ENCODE data around the gene LRRC53. TPM values are rescaled to one million over a fixed set of nuclear protein-coding genes. Genes with fewer than 3 reads are reported as not detected.
A peak's percentile ranks its signal among the peaks of the same experiment; 100 is the strongest.

LRRC53 gene
- total RNA-seq, 5 donors from 2014 or later (not counting 1 experiment from before 2014, with no cell fraction given) = not detected

DNA sequence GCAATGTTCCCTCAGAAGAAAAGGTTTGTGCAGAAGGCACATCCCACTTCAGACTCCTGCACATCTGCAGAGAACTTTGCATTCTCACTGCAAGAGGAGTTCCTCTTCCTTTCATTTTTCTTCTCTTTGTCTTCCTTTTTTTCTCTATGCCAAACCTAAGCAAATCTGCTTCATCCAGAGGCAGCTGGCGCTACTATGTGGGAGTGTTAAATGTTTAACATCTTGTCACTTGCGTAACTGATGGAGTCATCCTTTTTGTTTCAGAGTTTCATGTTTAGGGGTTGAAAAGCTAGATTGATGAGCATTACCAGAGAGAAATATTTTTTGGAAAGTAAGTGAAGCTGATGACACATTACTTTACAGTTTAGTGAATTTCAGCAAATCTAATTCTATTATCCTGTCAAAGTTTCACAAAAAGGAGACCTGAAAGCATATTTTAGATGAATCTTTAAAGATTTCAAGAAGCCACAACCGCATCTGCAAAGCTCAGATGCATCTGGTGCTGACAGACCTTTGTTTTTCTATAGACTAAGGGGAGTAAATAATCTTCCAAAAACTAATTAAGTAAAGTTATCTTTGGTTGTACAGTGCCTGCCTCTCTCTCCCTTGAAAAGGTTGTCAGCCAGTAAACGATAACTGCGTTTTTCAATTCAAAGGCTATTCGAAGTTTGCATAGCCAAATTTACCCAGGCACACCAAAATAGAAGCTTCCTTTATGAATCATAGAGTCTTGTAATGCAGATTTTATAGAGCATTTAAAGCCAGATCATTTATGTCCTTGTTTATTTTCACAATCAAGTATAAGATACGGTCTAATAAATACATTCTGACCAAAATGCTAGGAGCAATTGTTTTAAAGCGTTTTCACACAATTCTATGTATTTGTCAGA is 1.2 kb upstream of the LRRC53 start:
- Histone ChIP-seq H3K9me3 (no peaks in the 10 kb centered on the region), H3K4me3 (ENCODE audit: control insufficient read depth in 1 of 2, extremely low read depth in 1 of 2, low read length in 1 of 2) (no peak overlapping the region), H3K27me3 (replicated peaks in 1 of 2; ENCODE audit: control insufficient read depth in 2 of 2, extremely low read depth in 1 of 2, insufficient read depth in 2 of 2, low read length in 1 of 2) (no peaks in the 10 kb centered on the region), H3K4me1 (ENCODE audit: control insufficient read depth in 1 of 2, extremely low read depth in 1 of 2, insufficient read depth in 2 of 2, low read length in 2 of 2) (no peaks in the 10 kb centered on the region), H3K36me3 (ENCODE audit: control insufficient read depth in 2 of 2, extremely low read depth in 1 of 2, insufficient read depth in 1 of 2, low read length in 1 of 2) (no peaks in the 10 kb centered on the region), H3K27ac (ENCODE audit: low read length) (no peak overlapping the region)
- ATAC-seq (replicated peaks in 1 of 4) (no peak), DNase-seq (no peak)
- Mint-ChIP-seq H3K27ac (no peak overlapping the region), H3K4me3 (no peak overlapping the region), H3K36me3 (no peaks in the 10 kb centered on the region), H3K27me3 (no peaks in the 10 kb centered on the region), H3K4me1 (no peaks in the 10 kb centered on the region), H3K9me3 (peaks cover 0 to 3% (median 0%) of the 10 kb centered on the region in 3 donors)
- CTCF ChIA-PET = interaction anchor here in 1 of 2 donors (1.1 kb wide), 1 partner anchor 10 kb away, joined by 3 read pairs; no protein-coding TSS in a partner anchor
- POLR2A ChIA-PET = interaction anchor here in 1 of 2 donors (0.6 kb wide), 1 partner anchor 189 kb away, joined by 3 read pairs; no protein-coding TSS in a partner anchor
- no CpG with 5 or more reads among the region's 8 CpGs for WGBS (ENCODE audit: insufficient coverage)

DNA sequence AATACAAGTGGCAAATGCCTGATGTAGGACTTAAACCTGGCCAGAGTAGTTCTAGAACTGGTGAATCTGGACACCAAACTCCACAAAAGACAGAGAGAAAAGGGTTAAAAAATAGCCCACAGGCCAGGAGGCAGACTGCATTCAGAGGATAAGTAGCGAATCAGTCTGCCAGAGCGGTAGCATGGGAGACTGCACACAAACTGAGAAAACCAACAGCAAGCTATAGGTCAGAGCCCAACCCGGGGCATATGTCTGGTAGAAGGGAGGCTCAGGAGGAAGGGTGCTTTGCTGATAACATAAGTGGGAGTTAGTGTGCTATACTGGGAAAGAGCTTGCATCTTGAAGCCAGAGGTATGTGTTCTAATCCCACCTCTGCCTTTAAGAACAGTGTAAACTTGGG is 4.0 kb downstream of the LRRC53 start:
- DNase-seq (no peak), ATAC-seq (replicated peaks in 1 of 4) (no peak)
- Mint-ChIP-seq H3K27me3 (no peaks in the 10 kb centered on the region), H3K4me1 (peaks cover 0 to 2% (median 0%) of the 10 kb centered on the region in 3 donors), H3K9me3 (peaks cover 0 to 3% (median 0%) of the 10 kb centered on the region in 3 donors), H3K36me3 (no peaks in the 10 kb centered on the region), H3K27ac (no peak overlapping the region), H3K4me3 (no peak overlapping the region)
- H3K27me3 ChIP-seq (replicated peaks in 1 of 2; ENCODE audit: control insufficient read depth in 2 of 2, extremely low read depth in 1 of 2, insufficient read depth in 2 of 2, low read length in 1 of 2) = no peaks in the 10 kb centered on the region
- no peaks in the 10 kb centered on the region for H3K36me3 ChIP-seq (ENCODE audit: control insufficient read depth in 2 of 2, extremely low read depth in 1 of 2, insufficient read depth in 1 of 2, low read length in 1 of 2)
- H3K4me1 ChIP-seq (ENCODE audit: control insufficient read depth in 1 of 2, extremely low read depth in 1 of 2, insufficient read depth in 2 of 2, low read length in 2 of 2) = no peaks in the 10 kb centered on the region
- no peak overlapping the region for H3K4me3 ChIP-seq (ENCODE audit: control insufficient read depth in 1 of 2, extremely low read depth in 1 of 2, low read length in 1 of 2)
- H3K9me3 ChIP-seq = no peaks in the 10 kb centered on the region
- WGBS (ENCODE audit: insufficient coverage) = 37% methylated on average over 3 of the region's 3 CpGs
- CTCF ChIA-PET = no interaction called here
- H3K27ac ChIP-seq (ENCODE audit: low read length) = no peak overlapping the region
- POLR2A ChIA-PET = no interaction called here

DNA sequence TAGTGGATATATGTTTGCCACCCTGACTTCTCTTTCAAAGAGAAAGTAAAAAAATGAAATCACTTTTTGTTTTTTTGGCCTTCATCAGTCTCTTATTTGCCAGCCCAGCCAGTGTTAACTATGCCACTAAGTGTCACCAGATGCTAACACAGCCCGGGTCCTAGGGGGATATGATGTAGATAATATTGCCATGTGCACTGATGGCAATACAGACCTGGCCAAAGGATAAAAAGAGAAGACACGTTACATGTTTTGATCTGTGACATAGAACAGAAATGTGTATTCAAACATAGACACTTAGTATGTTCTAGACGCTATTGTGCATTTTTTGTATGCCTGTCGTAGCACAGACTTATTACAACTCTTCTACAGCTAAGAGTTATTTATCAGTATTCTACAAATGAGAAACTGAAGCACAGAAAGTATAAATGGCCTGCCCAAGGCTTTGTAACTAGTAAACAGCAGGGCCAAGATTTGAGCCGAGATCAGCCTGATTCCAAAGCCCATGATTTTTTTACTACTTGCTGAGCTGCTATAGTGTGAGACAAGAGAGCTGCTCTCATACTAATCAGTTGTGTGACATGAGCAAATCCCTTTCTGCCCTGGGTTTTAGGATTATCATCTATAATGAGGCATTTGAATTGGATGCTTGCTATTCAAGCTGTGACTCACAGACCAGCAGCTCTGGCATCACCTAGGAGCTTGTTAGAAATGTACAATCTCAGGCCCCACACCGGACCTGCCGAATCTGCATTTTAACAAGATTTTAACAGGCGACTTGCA is 6.3 kb downstream of the LRRC53 start:
- Mint-ChIP-seq H3K4me1 (peaks cover 0 to 2% (median 0%) of the 10 kb centered on the region in 3 donors), H3K4me3 (no peak overlapping the region), H3K27me3 (peaks cover 0 to 4% of the 10 kb centered on the region in 2 donors), H3K36me3 (no peaks in the 10 kb centered on the region), H3K27ac (no peak overlapping the region), H3K9me3 (no peaks in the 10 kb centered on the region)
- 67% methylated on average over 1 of the region's 8 CpGs for WGBS (ENCODE audit: insufficient coverage)
- no peak for DNase-seq
- Histone ChIP-seq H3K36me3 (ENCODE audit: control insufficient read depth in 2 of 2, extremely low read depth in 1 of 2, insufficient read depth in 1 of 2, low read length in 1 of 2) (no peaks in the 10 kb centered on the region), H3K9me3 (no peaks in the 10 kb centered on the region), H3K4me3 (ENCODE audit: control insufficient read depth in 1 of 2, extremely low read depth in 1 of 2, low read length in 1 of 2) (no peak overlapping the region), H3K27ac (ENCODE audit: low read length) (no peak overlapping the region), H3K4me1 (ENCODE audit: control insufficient read depth in 1 of 2, extremely low read depth in 1 of 2, insufficient read depth in 2 of 2, low read length in 2 of 2) (no peaks in the 10 kb centered on the region), H3K27me3 (replicated peaks in 1 of 2; ENCODE audit: control insufficient read depth in 2 of 2, extremely low read depth in 1 of 2, insufficient read depth in 2 of 2, low read length in 1 of 2) (no peaks in the 10 kb centered on the region)
- no peak for ATAC-seq (replicated peaks in 1 of 4)
- POLR2A ChIA-PET = no interaction called here
- CTCF ChIA-PET = no interaction called here

DNA sequence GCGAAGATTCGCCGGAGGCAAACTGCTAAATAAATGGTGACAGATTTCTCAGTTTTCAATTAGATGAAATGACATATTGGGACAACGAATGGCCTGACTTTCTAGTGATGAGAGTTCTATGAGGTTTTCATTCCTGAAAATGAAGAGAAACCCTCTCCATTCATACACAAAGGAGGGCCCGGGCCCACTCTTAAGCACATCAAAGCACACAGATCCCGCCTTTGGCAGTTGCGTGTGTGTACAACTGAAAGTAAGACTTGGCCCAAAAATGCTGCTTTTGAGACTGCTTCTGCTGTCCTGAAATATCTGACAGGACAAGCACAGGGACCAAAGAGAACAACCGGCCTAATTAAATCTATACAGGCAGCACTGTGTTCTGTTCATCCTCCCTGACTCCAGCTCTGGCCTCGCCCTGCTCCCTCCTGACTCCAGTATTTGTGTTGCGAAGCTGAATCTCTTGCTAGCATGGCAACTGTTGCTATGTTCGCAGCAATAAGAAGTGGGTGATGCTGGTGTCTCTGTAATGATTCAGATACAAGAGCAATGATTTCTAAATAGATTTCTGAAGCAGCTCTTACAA is 7.4 kb downstream of the LRRC53 start:
- H3K9me3 Mint-ChIP-seq = no peaks in the 10 kb centered on the region
- Histone ChIP-seq H3K36me3 (ENCODE audit: control insufficient read depth in 2 of 2, extremely low read depth in 1 of 2, insufficient read depth in 1 of 2, low read length in 1 of 2) (no peaks in the 10 kb centered on the region), H3K9me3 (no peaks in the 10 kb centered on the region), H3K4me3 (ENCODE audit: control insufficient read depth in 1 of 2, extremely low read depth in 1 of 2, low read length in 1 of 2) (no peak overlapping the region), H3K27ac (ENCODE audit: low read length) (no peak overlapping the region), H3K4me1 (ENCODE audit: control insufficient read depth in 1 of 2, extremely low read depth in 1 of 2, insufficient read depth in 2 of 2, low read length in 2 of 2) (no peaks in the 10 kb centered on the region), H3K27me3 (replicated peaks in 1 of 2; ENCODE audit: control insufficient read depth in 2 of 2, extremely low read depth in 1 of 2, insufficient read depth in 2 of 2, low read length in 1 of 2) (no peaks in the 10 kb centered on the region)
- H3K27me3 Mint-ChIP-seq = peaks cover 0 to 4% of the 10 kb centered on the region in 2 donors
- 75% methylated on average over 3 of the region's 11 CpGs for WGBS (ENCODE audit: insufficient coverage)
- ChIA-PET CTCF (no interaction called here), POLR2A (no interaction called here)
- no peak for ATAC-seq (replicated peaks in 1 of 4)
- H3K4me3 Mint-ChIP-seq = no peak overlapping the region
- H3K4me1 Mint-ChIP-seq = peaks cover 0 to 2% (median 0%) of the 10 kb centered on the region in 3 donors
- no peak for DNase-seq
- H3K27ac Mint-ChIP-seq = no peak overlapping the region
- H3K36me3 Mint-ChIP-seq = no peaks in the 10 kb centered on the region

DNA sequence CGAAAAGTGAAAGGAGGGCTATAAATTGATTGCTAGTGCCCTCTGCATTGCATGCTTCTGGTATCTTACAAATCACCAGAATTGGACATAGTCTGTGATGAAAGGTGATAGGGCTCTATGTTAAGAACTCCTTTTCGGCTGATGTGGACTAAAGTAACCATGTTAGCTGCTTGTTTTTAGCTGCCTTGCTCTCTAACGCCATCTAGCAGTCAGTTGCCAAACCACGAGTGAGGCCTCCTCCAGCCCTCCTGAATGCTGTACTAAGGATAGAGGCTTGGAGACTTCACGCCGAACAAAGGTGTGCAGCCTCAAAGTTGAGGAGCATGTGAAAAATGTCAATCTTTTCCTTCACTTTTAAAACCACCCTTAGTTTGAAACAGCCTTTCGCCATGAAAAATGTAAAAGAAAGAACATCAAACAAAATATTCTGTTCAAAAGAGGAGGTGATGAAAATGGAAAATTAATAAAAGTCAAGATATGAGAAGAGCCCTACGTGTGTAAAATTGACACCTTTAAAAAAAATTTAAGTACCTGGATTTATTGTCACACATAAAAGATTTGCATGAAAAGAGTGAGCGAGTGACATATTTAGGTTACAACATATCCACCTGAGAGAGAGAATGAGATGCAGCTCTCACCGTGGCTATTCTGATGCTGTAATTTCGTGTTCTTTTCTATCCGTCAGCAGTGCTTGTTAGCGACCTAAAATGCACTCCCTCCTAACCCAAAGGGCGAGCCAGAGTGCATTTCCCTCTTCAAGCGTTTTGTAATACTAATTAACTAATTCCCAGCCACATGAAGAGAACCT is 8.1 kb downstream of the LRRC53 start:
- H3K36me3 Mint-ChIP-seq = no peaks in the 10 kb centered on the region
- CTCF ChIA-PET = interaction anchor here (0.7 to 1.2 kb wide), 4 partner anchors 9 to 830 kb away, joined by 3 to 4 read pairs (median 3); no protein-coding TSS in a partner anchor
- no peak overlapping the region for H3K4me3 ChIP-seq (ENCODE audit: control insufficient read depth in 1 of 2, extremely low read depth in 1 of 2, low read length in 1 of 2)
- POLR2A ChIA-PET = no interaction called here
- DNase-seq (peak in 14 of 35 experiments; percentile 0 to 39 (median 4)), ATAC-seq (replicated peaks in 1 of 4) (peak in 2 of 4 experiments; percentile 23 to 53)
- H3K4me1 ChIP-seq (ENCODE audit: control insufficient read depth in 1 of 2, extremely low read depth in 1 of 2, insufficient read depth in 2 of 2, low read length in 2 of 2) = no peaks in the 10 kb centered on the region
- no peaks in the 10 kb centered on the region for H3K9me3 Mint-ChIP-seq
- no peak overlapping the region for H3K27ac Mint-ChIP-seq
- peaks cover 0 to 2% (median 0%) of the 10 kb centered on the region in 3 donors for H3K4me1 Mint-ChIP-seq
- no peaks in the 10 kb centered on the region for H3K36me3 ChIP-seq (ENCODE audit: control insufficient read depth in 2 of 2, extremely low read depth in 1 of 2, insufficient read depth in 1 of 2, low read length in 1 of 2)
- H3K4me3 Mint-ChIP-seq = no peak overlapping the region
- no peaks in the 10 kb centered on the region for H3K27me3 ChIP-seq (replicated peaks in 1 of 2; ENCODE audit: control insufficient read depth in 2 of 2, extremely low read depth in 1 of 2, insufficient read depth in 2 of 2, low read length in 1 of 2)
- WGBS (ENCODE audit: insufficient coverage) = 7% methylated on average over 2 of the region's 15 CpGs
- H3K27me3 Mint-ChIP-seq = peaks cover 0 to 4% of the 10 kb centered on the region in 2 donors
- no peak overlapping the region for H3K27ac ChIP-seq (ENCODE audit: low read length)
- no peaks in the 10 kb centered on the region for H3K9me3 ChIP-seq

All from T-cell (primary cell).